ENCODE measurements around the gene HTR3C.
"Not testable (repeated sequence)": the region's sequence is repeated elsewhere in the genome, so short reads cannot be mapped to it uniquely, and the experiment has no call there.

The HTR3C gene

DNA sequence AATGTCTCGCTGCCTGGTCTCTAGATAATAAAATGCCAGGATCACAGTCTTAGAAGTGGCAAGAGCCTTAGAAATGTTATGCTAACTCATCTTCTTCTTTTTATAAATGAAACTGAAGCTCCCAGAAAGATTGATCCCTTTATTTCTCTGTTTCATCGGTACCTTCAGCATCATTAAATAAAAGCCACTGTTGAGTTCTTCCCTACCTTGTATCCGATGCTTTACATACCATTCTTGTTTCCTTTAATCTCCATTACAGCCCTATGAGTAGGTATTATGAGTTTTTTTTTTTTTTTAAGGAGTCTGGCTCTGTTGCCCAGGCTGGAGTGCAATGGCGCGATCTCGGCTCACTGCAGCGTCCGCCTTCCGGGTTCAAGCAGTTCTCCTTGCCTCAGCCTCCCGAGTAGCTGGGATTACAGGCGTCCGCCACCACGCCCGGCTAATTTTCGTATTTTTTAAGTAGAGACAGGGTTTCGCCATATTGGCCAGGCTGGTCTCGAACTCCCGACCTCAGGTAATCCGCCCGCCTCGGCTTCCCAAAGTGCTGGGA, 34.3 kb upstream of the HTR3C start:
- ATAC-seq (ENCODE audit: low read depth) (no peak), DNase-seq (ENCODE audit: low spot score in 2 of 2) (no peak)
- Mint-ChIP-seq H3K27me3 (peaks cover 11% of the 10 kb centered on the region), H3K4me3 (peak overlapping the region; percentile 99), H3K9me3 (no peaks in the 10 kb centered on the region), H3K36me3 (peaks cover 1% of the 10 kb centered on the region), H3K27ac (peak overlapping the region; percentile 84), H3K4me1 (peaks cover 15% of the 10 kb centered on the region)

- Mint-ChIP-seq H3K27me3 (peaks cover 17% of the 10 kb centered on the region), H3K27ac (no peak overlapping the region), H3K36me3 (no peaks in the 10 kb centered on the region), H3K9me3 (no peaks in the 10 kb centered on the region), H3K4me3 (no peak overlapping the region), H3K4me1 (peaks cover 6% of the 10 kb centered on the region)
- ATAC-seq (ENCODE audit: low read depth) (no peak), DNase-seq (ENCODE audit: low spot score in 2 of 2) (no peak)
Observed at GRCh38 chr3:184022323-184022722, 30.5 kb upstream of the HTR3C start.

DNA sequence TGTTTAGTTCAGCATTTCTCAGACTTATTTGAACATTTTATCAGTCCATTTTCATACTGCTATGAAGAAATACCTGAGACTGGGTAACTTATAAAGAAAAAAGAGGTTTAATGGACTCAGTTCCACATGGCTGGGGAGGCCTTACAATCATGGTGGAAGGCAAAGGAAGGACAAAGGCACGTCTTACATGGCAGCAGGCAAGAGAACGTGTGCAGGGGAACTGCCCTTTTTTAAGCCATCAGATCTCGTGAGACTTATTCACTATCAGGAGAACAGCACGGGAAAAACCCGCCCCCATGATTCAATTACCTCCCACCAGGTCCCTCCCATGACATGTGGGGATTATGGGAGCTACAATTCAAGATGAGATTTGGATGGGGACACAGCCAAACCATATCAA, 27.6 kb upstream of the HTR3C start:
- not testable (repeated sequence) for H3K4me3 Mint-ChIP-seq; H3K9me3 Mint-ChIP-seq; H3K36me3 Mint-ChIP-seq; DNase-seq (ENCODE audit: low spot score in 2 of 2); H3K27ac Mint-ChIP-seq; ATAC-seq (ENCODE audit: low read depth); H3K4me1 Mint-ChIP-seq
- H3K27me3 Mint-ChIP-seq: peaks cover 13% of the 10 kb centered on the region

- H3K27me3 Mint-ChIP-seq; H3K4me3 Mint-ChIP-seq; H3K9me3 Mint-ChIP-seq; H3K36me3 Mint-ChIP-seq; DNase-seq (ENCODE audit: low spot score in 2 of 2); H3K4me1 Mint-ChIP-seq; ATAC-seq (ENCODE audit: low read depth); H3K27ac Mint-ChIP-seq: not testable (repeated sequence)
Observed at GRCh38 chr3:184028275-184028890, 24.5 kb upstream of the HTR3C start.

DNA sequence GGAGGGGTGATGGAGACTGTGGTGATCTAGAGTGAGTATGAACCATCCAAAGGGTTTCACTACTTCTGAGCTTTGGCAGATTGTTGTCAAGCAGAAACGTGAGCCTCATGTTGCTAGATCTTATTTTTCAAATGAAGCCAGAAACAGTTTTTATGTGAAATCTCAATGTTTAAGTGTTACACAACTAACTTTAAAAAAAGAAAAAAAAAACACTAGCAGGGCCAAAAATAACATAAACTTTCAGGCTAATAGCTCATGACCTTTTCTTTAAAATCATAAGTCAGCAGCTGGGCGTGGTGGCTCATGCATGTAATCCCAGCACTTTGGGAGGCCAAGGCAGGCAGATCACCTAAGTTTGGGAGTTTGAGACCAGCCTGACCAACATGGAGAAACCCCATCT, 23.4 kb upstream of the HTR3C start:
- H3K27ac Mint-ChIP-seq: no peak overlapping the region
- ATAC-seq (ENCODE audit: low read depth): no peak
- H3K9me3 Mint-ChIP-seq: no peaks in the 10 kb centered on the region

DNA sequence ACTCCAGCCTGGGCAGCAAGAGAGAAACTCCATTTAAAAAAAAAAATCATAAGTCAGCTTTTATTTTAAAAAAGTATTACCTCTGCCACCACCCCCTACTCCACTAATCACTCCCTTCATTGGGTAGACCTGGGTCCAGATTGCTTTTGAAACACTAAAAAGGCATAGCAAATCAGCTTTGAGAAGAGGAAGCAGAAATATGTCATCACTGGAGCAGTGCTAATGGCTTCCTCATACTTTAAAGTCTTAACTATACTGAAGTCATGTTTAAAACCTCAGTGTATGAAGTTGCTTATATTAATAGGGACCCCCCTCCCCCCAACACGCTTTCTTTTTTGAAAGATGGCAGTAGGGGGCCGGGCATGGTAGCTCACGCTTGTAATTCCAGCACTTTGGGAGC, 22.3 kb upstream of the HTR3C start:
- H3K27ac Mint-ChIP-seq: no peak overlapping the region
- H3K9me3 Mint-ChIP-seq: no peaks in the 10 kb centered on the region
- H3K4me3 Mint-ChIP-seq: no peak overlapping the region
- no peaks in the 10 kb centered on the region for H3K36me3 Mint-ChIP-seq
- H3K27me3 Mint-ChIP-seq: peaks cover 5% of the 10 kb centered on the region
- H3K4me1 Mint-ChIP-seq: no peaks in the 10 kb centered on the region
- DNase-seq (ENCODE audit: low spot score in 2 of 2) (no peak), ATAC-seq (ENCODE audit: low read depth) (no peak)

More for the DNA sequence above, 23.4 kb upstream of the HTR3C start:
- H3K36me3 Mint-ChIP-seq: no peaks in the 10 kb centered on the region
- H3K4me1 Mint-ChIP-seq: no peaks in the 10 kb centered on the region
- H3K4me3 Mint-ChIP-seq: no peak overlapping the region
- no peak for DNase-seq (ENCODE audit: low spot score in 2 of 2)
- peaks cover 5% of the 10 kb centered on the region for H3K27me3 Mint-ChIP-seq

- Mint-ChIP-seq H3K36me3 (no peaks in the 10 kb centered on the region), H3K9me3 (no peaks in the 10 kb centered on the region), H3K4me3 (no peak within 1 kb of the TSS), H3K27me3 (peaks cover 5% of the 10 kb centered on the region), H3K27ac (no peak within 1 kb of the TSS), H3K4me1 (no peaks in the 10 kb centered on the region)
- ATAC-seq (ENCODE audit: low read depth) (no peak), DNase-seq (ENCODE audit: low spot score in 2 of 2) (no peak)
Observed at GRCh38 chr3:184031187-184031792, 21.6 kb upstream of the HTR3C start, which contains the start of gene HTR3D. Gene HTR3D (plus strand): TSS chr3:184031742. CDS start chr3:184031742, 0 bp downstream.

- Mint-ChIP-seq H3K4me1 (no peaks in the 10 kb centered on the region), H3K9me3 (no peaks in the 10 kb centered on the region), H3K36me3 (no peaks in the 10 kb centered on the region), H3K27ac (no peak overlapping the region), H3K4me3 (no peak overlapping the region), H3K27me3 (peaks cover 2% of the 10 kb centered on the region)
- ATAC-seq (ENCODE audit: low read depth) (no peak), DNase-seq (ENCODE audit: low spot score in 2 of 2) (no peak)
Observed at GRCh38 chr3:184037816-184038215, 15.0 kb upstream of the HTR3C start.

DNA sequence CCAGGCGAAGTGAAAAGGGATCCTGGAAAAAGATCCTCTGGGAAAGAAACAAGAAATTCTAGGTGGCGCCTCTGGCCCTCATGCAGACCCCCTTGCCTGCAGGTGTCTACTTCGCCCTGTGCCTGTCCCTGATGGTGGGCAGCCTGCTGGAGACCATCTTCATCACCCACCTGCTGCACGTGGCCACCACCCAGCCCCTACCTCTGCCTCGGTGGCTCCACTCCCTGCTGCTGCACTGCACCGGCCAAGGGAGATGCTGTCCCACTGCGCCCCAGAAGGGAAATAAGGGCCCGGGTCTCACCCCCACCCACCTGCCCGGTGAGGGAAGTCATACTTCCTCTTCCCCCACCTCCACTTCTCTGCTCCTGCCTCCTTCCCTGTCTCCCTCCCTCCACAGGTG, 14.5 kb upstream of the HTR3C start:
- H3K36me3 Mint-ChIP-seq; H3K4me3 Mint-ChIP-seq; H3K27me3 Mint-ChIP-seq; H3K9me3 Mint-ChIP-seq; DNase-seq (ENCODE audit: low spot score in 2 of 2); ATAC-seq (ENCODE audit: low read depth); H3K4me1 Mint-ChIP-seq; H3K27ac Mint-ChIP-seq: not testable (repeated sequence)

DNA sequence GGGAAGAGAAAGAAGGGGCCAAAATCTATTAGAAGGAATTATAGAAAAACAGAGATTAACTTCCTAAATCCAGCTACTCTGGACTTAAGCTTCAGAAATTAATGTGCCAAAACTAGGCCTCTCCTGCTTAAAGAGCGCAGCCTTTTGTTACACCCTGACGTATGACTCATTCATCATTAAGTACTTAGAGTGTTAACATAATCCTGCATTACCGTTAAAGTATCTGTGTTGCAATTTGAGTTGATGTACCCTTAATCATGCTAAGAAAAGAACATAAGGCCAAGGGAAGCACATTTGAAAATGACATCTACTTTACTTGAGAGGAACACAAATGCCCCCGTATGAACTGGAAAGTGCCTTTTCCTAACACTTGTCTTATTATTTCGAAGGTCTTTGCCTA, 13.4 kb upstream of the HTR3C start:
- no peaks in the 10 kb centered on the region for H3K4me1 Mint-ChIP-seq
- no peak for DNase-seq (ENCODE audit: low spot score in 2 of 2)

GRCh38 chr3:184040010-184040409, 12.8 kb upstream of the HTR3C start:
- DNase-seq (ENCODE audit: low spot score in 2 of 2): no peak
- Mint-ChIP-seq H3K27ac (no peak overlapping the region), H3K4me3 (no peak overlapping the region), H3K36me3 (no peaks in the 10 kb centered on the region), H3K4me1 (no peaks in the 10 kb centered on the region), H3K9me3 (no peaks in the 10 kb centered on the region), H3K27me3 (peaks cover 2% of the 10 kb centered on the region)
- ATAC-seq (ENCODE audit: low read depth): no peak

More for the DNA sequence above, 13.4 kb upstream of the HTR3C start:
- H3K36me3 Mint-ChIP-seq: no peaks in the 10 kb centered on the region
- peaks cover 2% of the 10 kb centered on the region for H3K27me3 Mint-ChIP-seq
- ATAC-seq (ENCODE audit: low read depth): no peak
- no peak overlapping the region for H3K4me3 Mint-ChIP-seq
- H3K27ac Mint-ChIP-seq: no peak overlapping the region
- no peaks in the 10 kb centered on the region for H3K9me3 Mint-ChIP-seq

DNA sequence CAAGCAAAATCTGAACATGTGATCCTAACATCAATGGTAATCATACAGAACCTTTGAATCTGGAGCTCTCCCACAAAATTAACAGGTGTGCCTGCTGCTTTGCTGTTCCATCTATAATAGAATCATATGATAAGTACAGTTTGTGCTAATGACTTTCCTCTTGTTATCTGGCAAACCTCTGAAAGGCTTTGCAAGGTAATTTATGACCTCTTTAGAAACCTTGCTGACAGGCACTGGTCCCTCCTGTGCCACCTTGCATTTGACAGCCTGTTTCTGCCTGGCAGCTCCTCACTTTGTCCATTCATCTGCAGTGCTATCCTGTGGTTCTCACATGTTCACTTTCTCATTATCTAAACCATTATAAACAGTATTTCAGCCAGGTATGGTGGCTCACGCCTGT, 10.2 kb upstream of the HTR3C start:
- no peaks in the 10 kb centered on the region for H3K36me3 Mint-ChIP-seq
- H3K27ac Mint-ChIP-seq: no peak overlapping the region
- DNase-seq (ENCODE audit: low spot score in 2 of 2) (no peak), ATAC-seq (ENCODE audit: low read depth) (no peak)
- no peak overlapping the region for H3K4me3 Mint-ChIP-seq
- peaks cover 4% of the 10 kb centered on the region for H3K27me3 Mint-ChIP-seq
- no peaks in the 10 kb centered on the region for H3K4me1 Mint-ChIP-seq
- H3K9me3 Mint-ChIP-seq: no peaks in the 10 kb centered on the region

DNA sequence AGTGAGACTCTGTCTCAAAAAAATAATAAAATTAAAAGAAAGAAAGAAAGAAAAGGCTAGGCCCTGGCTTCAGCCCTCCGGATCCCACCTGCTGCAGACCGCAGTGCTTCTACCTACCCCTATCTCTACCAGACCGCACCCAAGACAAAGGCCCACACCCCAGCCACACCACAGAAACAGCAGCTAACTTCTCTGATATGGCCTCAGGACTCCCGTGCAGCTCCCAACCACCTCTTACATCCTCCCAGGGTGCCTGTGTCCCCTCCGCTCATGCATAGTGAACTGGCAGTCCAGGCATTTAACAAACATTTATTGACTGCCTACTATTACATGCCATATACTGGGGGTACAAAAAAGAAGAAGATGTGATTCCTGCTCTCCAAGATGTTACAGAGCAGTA, 6.9 kb upstream of the HTR3C start:
- no peak for DNase-seq (ENCODE audit: low spot score in 2 of 2)
- Mint-ChIP-seq H3K9me3 (no peaks in the 10 kb centered on the region), H3K4me3 (no peak overlapping the region), H3K27me3 (peaks cover 7% of the 10 kb centered on the region), H3K36me3 (no peaks in the 10 kb centered on the region), H3K27ac (no peak overlapping the region), H3K4me1 (no peaks in the 10 kb centered on the region)
- ATAC-seq (ENCODE audit: low read depth): no peak

- no peak overlapping the region for H3K4me3 Mint-ChIP-seq
- H3K27ac Mint-ChIP-seq: no peak overlapping the region
- no peaks in the 10 kb centered on the region for H3K36me3 Mint-ChIP-seq
- no peak for ATAC-seq (ENCODE audit: low read depth)
- peaks cover 8% of the 10 kb centered on the region for H3K27me3 Mint-ChIP-seq
- no peak for DNase-seq (ENCODE audit: low spot score in 2 of 2)
- H3K4me1 Mint-ChIP-seq: no peaks in the 10 kb centered on the region
- H3K9me3 Mint-ChIP-seq: no peaks in the 10 kb centered on the region
Observed at GRCh38 chr3:184050217-184050847, 2.5 kb upstream of the HTR3C start.
